Urothelium cell line (cell line): ENCODE data around the gene SKAP1.

ENCODE experiments used
- DNase-seq: peaks from one replicate; pipeline ENCODE4 v3.0.0; 2011; ENCODE audit warnings: low spot score, mixed read lengths
- FAIRE-seq: peaks from 2 replicates; lab custom pipeline; 2011; peaks lifted over from hg19 to GRCh38; lab: Jason Lieb, UNC

The SKAP1 gene

DNA sequence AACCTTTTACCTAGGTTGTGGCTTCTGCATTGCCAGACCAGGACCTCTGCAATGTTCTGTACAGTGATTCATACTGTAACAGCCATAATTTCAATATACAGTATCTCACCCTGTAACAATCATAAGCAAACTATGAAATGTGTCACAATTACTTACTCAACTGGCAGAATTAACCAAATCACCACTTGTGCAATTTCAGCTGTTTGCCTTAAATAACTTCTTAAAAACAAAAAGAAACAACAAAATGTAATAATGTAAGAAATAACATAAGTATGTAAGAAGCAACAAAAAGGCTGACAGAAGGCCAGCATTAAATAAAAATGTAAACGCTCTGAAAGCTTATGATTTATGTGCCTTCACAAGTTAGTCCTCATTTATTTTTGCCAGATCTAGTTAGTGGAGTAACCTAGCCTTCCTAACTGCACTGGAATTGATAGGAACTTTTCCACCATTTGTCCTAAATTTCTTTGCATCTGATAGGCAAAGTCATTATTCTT is 96.9 kb downstream of the SKAP1 start:
- DNase-seq, result no peak
- FAIRE-seq, result no peak

DNA sequence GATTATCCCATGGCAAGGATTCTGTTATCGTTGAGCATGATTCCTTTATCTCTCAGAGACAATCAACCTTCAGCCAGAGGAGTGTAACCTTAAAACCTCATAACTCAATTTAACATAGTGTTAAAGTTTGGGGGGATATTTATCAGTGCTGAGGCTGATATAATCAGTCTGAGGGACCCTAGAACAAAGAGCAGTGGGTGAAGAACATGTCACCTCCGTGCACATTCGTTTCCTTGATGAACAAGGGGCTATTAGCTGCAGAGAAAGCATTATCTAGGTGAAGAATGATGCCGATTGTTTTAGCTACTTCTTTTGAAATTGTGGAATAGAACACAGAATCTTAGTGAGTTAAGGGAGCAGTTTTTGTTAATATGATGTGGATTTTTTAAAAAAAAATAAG is 99.1 kb downstream of the SKAP1 start:
- DNase-seq, result no peak
- FAIRE-seq, result no peak

DNA sequence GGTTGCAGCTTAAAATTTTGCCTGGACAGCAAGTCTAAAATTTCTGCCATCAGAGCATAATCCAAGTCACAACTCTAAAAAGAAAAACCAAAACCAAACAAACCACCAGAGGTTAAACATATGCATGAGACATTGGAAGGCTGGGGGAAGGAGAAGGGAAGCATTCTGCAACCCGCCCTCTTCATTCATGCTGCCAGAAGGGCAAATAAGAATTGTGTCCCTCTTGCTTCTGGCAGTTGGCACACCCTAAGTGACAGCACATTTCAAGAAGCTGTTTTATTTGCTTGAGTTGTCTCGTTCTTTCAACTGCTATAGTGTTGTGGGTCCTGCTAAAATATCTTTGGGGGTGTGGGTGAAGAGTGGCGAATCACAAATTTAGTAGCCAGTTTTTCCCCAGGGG is 99.6 kb downstream of the SKAP1 start:
- DNase-seq (no peak), FAIRE-seq (no peak)

DNA sequence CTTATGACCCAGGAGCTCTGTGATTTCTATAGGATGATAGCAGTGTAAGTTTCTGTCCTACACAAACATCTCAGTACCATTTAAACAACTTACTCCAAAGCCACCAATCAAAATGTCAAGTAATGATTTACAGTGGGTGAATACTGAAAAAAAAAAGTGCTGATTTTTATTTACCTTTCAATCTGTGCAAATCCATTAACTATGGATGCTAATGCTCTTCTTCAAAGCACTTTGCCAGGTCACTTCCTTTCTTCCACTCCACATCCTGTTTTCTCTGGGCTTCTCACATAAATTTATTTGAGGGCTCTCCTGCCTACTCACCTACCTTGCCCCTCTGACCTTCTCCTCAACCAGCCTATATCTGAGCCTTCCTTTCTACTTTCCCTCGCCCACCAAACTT is 101.6 kb downstream of the SKAP1 start:
- DNase-seq (no peak), FAIRE-seq (no peak)

DNA sequence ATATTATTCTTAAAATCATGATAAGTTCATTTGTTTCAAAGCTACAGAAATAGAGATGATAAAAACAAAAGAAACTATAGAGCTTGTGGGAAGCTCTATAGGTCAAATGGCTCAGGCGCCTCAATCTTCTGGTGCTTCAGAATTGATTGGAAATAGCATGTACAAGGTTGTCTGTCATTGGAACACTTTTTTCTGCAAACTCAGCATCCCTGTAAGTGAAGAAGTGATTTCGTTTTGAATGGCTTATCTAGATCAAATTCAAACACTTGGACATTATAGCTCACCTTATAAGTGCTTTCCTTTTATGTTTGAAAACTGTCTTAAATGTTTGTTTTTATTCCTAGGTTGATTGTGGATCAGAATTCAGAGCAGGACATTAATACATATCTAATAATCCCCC is 103.7 kb downstream of the SKAP1 start:
- FAIRE-seq (no peak), DNase-seq (no peak)

DNA sequence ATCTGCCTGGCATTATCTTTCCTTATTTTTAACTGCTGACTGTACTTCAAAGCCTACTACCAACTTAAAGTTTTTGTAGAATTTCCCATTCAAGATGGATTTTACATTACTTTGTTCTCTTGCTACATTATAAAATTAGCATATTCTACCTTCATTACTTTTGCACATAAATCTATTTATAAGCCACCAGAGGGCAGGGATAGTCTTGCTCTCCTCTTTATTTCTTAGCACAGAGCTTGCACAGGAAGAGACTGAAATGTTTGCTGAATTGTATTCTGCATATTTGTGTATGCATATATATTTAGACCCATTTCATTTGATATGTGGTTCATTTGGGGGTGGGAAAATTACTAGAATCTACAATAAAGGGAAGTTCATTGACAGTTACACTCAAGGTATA is 108.0 kb downstream of the SKAP1 start:
- FAIRE-seq (no peak), DNase-seq (no peak)

DNA sequence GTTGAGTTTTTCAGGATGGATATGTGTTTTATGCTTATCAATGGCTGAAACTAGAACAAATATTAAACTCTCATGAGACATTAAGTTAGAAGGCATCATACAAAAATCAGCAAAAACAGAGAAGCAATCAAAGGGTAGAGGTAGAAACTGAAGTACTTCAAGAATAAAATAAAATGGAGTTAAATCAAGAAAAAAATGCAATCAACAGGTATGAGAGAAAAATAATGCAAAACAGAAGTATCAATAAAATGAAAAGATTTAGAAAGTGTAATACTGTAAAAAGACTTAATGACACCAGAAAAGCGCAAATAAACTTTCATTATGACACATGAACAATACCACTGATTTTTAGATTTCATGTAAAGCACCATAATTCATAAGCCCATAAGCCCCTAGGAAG is 112.3 kb downstream of the SKAP1 start:
- FAIRE-seq (no peak), DNase-seq (no peak)

DNA sequence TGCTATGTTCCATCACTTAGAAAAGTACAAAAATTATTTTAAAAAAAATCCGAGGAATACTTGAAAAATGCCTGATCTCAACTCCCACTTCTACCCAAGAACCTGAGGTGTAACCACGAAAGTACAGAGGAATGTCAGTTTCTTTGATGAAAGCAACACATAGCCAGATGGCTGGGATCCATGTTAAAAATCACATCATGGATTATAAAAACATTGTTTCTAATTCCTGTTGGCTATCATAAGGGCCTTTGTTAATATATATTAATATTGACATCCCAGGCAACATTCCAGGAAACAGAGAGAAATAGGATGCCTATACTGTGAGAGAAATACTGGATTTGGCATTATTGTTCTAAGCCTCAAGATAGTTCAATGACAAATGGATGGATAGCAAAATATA is 115.3 kb downstream of the SKAP1 start:
- no peak for FAIRE-seq
- no peak for DNase-seq

DNA sequence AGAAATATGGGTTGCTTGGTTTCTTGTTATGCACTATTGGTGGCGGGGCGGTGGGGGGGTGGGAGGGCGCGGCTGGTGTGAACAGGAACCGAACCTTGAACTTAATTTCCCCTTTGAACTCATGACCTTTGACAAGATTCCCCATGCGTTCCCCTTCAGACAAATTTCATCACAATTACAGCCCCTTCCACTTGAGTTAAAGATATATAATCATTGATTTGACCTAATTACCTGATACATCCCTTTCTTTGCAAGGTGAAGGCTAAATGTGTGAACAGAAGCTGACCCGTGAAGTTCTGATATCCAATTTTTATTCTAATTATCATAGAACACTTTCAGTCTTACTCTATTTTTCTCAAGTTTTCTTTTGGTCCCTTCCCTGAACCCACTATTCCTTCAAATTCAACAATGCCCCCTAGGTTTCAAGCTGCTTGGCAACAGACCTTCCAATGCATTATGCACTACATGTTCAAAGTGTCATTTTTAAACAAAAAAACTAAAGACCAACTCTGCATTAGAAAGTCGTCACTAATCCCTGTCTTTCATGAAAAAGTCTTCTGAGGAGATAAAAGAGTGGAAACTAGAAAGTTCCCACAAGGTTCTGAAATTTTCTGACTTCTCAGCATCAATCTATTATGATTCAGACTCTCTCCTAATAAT is 116.8 kb downstream of the SKAP1 start:
- DNase-seq, result no peak
- FAIRE-seq, result no peak

DNA sequence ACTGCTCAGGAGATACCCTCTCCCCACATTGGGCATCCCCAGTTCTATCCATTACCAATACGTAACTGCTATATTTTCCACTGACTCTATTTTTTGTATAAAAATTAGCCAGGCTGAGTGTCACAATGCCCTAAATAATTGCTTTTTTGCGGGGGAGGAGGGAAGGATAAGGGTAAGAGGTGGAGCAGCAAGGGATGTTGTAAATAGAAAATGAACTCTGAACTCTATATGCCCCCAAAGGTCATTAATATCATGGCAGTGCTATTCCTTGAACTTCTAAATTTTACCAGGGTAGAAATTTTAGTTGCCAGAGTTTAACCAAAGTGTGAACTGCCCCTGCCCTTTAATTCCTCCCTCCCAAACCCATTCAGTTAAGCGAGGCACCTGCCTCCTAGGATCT is 118.7 kb downstream of the SKAP1 start:
- DNase-seq (no peak), FAIRE-seq (peak; percentile 61)

DNA sequence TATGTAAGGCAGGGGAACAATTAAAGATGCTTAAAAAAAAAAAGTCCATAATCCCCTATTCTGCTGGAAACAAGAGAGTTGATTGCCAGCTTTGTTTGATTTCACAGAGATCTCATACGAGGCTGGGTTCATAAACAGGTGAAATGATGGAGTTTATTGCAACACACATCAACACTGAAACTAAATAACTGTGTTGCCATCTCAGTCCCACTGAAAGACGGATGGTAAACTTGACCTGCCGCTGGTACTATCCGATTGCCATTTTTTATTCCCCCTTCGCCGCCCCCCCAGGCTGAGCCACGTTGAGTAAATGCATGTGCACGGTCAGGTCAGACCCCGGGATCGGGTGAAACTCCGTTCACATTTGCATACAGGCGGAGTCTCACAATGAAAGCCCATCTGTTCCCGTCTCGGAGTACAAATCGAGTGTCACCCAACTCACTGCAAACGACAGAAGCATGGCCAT is 119.2 kb downstream of the SKAP1 start:
- FAIRE-seq (no peak), DNase-seq (no peak)

DNA sequence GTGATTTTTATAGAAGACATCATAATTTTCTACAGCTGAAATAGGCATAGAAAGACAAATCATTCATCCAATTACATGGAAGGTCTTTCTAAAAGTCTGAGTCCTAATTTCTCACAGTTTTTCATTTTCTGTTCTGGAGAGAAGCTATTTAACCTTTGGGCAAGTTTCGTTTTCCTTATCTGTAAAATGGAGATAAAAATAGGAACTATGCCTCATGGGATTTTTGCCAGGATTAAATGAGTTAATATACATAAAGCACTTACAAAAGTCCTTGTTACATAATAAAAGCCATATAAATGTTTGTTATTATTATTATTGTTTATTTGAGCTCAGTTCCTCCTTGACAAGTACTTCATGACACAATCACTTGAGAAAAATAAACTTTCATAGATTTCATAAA is 121.4 kb downstream of the SKAP1 start:
- no peak for FAIRE-seq
- no peak for DNase-seq

DNA sequence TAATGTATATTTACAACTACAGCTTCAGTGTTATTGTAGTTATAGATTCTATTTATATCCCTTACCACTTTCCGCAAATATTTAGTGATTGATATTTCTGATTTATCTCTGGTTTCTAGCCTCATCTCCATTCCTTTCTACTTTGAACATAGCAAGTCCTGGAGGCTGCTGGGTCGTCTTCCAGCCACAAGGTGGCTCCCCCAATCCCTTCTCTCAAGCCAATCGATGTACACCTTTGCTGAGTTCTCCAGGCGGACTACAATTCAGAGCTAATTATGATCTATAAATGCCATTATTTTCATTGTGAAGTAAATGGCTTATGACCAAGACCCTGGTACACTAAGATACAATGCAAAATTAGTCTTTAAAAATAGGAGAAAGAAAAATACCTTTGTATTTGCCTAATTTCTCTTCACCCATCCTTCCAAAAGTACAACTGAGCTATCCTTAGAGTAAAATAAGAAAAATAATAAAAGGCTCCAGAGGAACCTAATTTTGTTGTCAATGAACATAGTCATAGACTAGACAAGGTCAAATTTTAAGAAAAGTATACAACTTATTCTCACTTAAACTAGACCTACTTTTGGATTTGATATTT is 122.1 kb downstream of the SKAP1 start:
- FAIRE-seq, result no peak
- DNase-seq, result peak; percentile 64

DNA sequence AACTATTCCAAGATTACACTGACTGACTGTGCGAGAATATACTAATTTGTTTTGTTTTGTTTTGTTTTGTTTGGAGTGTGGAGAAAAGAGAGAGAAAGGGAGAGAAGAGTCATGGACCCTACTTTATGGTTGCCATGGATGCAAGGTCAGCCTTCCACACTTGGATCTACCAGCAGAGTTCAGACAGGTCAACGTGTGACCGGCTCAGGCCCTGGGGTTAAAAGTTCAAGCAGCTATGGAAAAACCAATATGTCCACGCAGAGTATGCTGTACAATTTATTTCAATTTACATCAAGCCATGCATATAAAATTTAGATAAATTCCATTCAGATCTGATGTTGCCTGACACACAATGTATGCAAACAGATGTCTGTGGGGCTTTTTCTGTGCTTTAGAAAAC is 122.8 kb downstream of the SKAP1 start:
- FAIRE-seq (no peak), DNase-seq (no peak)

DNA sequence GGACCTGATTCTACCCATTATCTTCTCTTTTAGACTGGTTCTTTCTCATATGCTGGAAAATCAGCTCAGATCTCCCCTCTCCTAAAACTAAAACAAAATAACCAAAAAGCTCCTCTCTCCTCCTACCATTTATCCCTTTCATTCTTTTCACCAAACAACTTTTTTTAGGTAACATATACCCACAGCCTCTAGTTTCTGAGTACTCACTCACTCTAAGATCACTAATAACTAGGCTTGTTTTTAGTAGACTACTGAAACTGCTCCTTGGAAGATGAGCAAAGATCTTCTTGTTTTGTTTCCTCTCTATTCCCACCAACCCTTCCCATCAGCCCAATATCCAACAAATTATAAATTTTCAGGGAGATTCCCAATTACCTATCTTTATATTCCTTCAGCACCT is 129.0 kb downstream of the SKAP1 start:
- DNase-seq, result no peak
- FAIRE-seq, result no peak

DNA sequence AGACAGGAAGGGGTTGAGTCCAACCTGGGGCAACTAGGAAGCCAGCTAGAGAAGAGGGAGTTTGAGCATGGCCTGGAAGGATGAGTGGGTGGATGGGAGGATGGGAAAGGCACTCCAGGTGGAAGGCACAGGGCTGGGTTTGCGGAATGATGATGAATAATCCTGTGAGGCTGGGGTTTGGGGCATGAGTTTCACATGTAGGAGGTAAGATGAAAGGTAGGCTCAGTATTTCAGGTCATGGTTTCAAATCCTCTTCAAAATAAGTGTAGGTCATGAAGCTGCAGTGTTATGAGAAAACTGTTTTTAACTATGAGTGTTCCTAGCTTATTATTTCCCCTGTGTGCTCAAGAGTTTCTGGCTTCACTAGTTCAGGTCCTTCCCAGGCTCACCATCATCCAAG is 130.3 kb downstream of the SKAP1 start:
- DNase-seq (no peak), FAIRE-seq (peak; percentile 20)

DNA sequence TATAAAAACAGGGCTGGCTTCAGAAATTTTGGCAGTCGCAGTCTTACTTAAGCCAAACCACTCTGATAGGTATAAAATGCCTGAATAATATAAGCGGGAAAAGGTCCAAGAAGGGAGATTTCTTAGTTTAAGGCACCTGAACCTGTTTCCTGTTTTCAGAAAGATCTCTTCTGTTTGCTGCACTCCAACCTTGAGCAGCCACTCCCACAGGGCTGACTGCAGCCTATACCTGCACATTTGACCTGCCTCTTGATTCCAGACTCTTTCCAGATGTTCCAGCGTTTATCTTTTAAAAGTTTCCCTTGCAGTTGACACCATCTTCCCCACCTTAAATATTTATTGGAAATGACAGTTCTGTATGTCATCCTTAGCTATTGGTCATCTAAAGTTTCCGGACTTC is 132.2 kb downstream of the SKAP1 start:
- DNase-seq (no peak), FAIRE-seq (no peak)

DNA sequence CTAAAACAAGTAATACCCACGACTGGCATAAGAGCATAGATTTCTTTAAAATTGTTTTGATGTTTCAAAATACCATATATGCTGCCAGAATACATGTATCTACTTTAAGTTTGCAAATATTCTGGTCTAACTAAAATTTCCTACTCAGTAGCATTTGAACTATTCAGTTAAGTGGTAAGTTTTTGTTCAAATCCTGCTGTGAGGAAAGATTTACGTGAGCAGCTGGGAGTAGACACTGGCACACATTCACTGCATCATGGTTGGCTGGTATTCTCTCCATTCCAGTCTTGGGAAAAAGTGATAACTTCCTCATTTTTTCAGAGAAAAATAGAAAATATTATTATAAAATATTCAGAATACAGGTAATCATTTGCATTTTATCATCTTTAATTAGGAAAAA is 133.6 kb downstream of the SKAP1 start:
- FAIRE-seq (no peak), DNase-seq (no peak)

DNA sequence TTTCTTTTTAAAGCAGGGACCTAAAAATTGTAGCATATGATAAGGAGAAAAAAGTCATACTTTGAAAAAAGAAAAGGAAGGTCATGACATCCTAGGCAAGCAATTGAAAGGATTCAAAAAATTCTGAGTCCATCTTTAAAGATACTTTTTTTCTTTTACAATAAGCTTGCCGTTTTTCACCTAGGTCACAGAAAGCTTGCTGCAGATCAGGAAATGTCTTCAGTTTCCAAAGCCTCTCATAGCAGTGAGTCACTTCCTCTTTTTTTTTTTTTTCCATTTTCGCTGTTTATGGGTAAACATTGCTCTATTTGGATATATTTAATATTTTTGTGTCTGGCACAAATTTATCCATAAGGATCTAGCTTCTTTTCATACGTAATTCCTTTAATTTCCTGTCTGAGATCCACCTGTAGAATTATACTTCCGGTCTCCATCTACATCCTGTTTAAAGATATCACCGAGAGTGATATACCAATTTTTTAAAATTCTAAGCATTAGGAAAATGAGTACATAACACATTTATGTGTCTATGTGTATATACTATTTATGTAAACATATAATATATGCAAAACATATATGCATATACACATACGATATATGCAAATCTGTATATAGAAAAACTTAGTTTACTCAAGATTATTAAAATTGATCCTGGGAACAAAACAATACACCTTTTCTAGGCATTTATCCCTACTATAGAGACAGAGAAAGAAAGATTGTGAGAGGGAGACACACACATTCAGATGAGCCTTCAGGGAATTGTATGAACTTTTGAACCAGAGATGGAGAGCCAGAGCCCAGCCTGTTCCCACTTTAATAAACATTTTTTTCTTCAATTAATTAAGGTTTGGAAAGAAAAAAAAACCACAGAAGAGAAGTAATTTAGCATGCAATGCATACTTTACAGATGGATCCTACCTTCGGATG is 134.4 kb downstream of the SKAP1 start:
- FAIRE-seq, result no peak

DNA sequence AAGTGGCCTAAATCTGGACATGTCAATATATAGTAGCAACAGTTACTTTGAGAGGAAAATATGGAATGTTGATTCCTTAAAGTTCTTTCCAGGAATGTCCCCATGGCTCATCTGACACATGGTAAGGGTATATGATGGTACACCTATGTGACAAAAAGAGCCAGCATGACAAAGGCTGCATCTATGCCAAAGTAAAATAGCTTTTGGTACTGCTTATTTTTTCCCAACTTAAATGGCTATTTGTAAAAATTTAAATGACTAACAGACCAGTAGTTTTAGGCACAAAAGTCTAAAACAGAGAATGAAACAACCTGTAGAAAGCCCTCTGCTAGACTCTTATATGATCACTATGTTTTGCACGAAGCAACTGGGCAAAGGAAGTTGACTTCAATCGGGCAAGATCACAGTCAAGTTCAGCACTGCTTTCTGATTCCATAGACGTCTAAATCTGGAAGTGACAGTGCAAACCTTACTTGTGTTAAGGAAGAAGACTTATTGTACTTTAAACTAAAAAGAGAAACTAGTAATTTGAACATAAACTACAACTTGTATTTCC is 135.1 kb downstream of the SKAP1 start:
- DNase-seq, result no peak
- no peak for FAIRE-seq

More for the DNA sequence above, 134.4 kb downstream of the SKAP1 start:
- peak; percentile 25 for DNase-seq

DNA sequence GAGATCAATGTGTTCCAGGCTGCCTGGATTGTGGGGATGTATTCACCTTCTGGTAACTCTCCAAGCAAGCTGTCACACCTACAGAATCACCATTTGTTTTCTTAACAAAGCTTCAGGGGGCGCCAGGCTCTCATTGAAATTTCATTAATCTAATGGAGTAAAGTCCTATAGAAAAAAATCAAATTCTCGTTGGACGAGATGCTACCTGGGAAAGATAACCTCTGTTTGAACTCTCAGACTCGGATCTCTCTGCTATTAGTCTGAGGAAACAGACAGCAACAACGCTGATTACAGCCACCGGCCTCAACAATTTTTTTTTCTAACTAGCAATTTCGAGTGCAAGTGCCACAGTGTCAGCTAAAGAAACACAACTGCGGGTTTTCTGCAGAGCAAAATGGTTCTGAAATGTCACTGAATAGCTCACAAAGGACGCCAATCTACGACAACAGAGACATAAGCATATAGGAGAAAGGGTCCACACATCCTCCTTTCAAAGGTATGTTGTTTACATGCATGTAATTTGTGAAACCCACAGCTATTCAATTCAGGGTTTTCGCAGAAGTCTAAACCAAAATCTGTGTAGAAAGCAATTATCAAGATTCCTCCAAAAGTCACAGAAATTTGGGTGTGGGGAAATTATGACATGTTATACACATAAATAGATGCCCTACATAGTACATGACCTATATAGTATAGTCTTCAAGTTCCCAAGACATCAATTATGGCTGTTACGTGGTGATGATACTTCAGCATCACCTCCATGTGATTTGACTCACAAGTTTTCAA is 135.8 kb downstream of the SKAP1 start:
- FAIRE-seq, result no peak
- DNase-seq, result no peak
